ENCODE results near the gene PLCB1. TPM values are rescaled to one million over a fixed set of nuclear protein-coding genes. Genes with fewer than 3 reads are reported as not detected.

The PLCB1 gene
- total RNA-seq, 1 experiment from 2014 or later, result not detected

DNA sequence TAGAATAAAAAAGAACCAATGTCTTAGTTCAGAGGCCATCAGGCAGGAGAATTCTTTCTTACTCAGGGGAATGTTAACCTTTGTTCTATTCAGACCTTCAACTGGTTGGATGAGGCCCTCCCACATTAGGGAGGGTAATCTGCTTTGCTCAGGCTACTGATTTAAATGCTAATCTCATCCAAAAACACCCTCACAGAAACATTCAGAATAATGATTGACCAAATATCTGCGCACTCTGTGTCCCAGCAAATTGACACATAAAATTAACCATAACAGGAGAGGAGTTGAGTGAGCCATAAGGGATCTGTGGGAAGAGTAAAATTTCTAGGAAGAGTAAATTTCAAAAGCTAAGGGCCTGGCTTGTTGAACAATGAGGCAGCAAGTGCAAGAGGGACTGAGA, 702.8 kb downstream of the PLCB1 start:
- no TSS peak for BruUV-seq (replicated peaks)
- no peaks in the 10 kb centered on the region for H4K20me1 ChIP-seq (ENCODE audit: insufficient read depth)
- no peak overlapping the region for H3K4me3 ChIP-seq
- no peaks in the 10 kb centered on the region for H3K4me1 ChIP-seq (replicated peaks; ENCODE audit: insufficient read depth)
- H2AFZ ChIP-seq, result no peak overlapping the region
- H3K4me2 ChIP-seq, result no peak overlapping the region
- no peak for DNase-seq
- no peak overlapping the region for H3K27ac ChIP-seq
- H3K79me2 ChIP-seq (ENCODE audit: low read depth), result no peaks in the 10 kb centered on the region
- TF ChIP-seq, protein P1, sequence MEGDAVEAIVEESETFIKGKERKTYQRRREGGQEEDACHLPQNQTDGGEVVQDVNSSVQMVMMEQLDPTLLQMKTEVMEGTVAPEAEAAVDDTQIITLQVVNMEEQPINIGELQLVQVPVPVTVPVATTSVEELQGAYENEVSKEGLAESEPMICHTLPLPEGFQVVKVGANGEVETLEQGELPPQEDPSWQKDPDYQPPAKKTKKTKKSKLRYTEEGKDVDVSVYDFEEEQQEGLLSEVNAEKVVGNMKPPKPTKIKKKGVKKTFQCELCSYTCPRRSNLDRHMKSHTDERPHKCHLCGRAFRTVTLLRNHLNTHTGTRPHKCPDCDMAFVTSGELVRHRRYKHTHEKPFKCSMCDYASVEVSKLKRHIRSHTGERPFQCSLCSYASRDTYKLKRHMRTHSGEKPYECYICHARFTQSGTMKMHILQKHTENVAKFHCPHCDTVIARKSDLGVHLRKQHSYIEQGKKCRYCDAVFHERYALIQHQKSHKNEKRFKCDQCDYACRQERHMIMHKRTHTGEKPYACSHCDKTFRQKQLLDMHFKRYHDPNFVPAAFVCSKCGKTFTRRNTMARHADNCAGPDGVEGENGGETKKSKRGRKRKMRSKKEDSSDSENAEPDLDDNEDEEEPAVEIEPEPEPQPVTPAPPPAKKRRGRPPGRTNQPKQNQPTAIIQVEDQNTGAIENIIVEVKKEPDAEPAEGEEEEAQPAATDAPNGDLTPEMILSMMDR (conservative IDR thresholded peaks at IDR 0.05), result no peak
- intact Hi-C loops (cut with micrococcal nuclease; ENCODE audit: unreplicated experiment), result no loop called here
- no peaks in the 10 kb centered on the region for H3K36me3 ChIP-seq (ENCODE audit: low read depth)
- ChIA-PET POLR2A (ENCODE audit: unreplicated experiment) (no interaction called here), CTCF (no interaction called here)
- H3F3A ChIP-seq (ENCODE audit: insufficient read depth, low read depth), result no peaks in the 10 kb centered on the region
- H3K9me3 ChIP-seq (ENCODE audit: insufficient read depth, low read depth), result no peaks in the 10 kb centered on the region
- no peaks in the 10 kb centered on the region for H3K9me2 ChIP-seq (ENCODE audit: insufficient read depth)
- H3K27me3 ChIP-seq (ENCODE audit: insufficient read depth, low read depth), result no peaks in the 10 kb centered on the region

DNA sequence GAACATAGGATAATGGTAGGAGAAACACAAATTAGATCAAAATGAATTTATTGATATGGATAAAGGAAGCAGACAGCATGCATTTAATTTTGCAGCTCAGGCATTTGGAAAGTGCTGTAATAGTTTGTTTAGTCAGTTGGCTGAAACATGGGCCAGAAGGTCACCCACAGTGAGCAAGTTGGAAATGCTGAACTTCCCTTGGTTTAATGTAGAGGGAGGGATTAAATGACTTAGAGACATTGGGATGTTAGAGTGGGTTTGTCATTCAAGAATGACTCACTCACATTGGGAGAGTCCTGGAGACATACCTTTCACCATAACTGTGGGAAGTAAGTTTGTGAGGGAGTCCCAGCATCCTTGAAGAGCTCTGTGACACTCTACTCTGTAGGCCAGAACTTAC, 705.3 kb downstream of the PLCB1 start:
- intact Hi-C loops (cut with micrococcal nuclease; ENCODE audit: unreplicated experiment), result no loop called here
- Histone ChIP-seq H3K9me3 (ENCODE audit: insufficient read depth, low read depth) (no peaks in the 10 kb centered on the region), H2AFZ (no peak overlapping the region), H3K36me3 (ENCODE audit: low read depth) (no peaks in the 10 kb centered on the region), H4K20me1 (ENCODE audit: insufficient read depth) (no peaks in the 10 kb centered on the region), H3K79me2 (ENCODE audit: low read depth) (no peaks in the 10 kb centered on the region), H3K27me3 (ENCODE audit: insufficient read depth, low read depth) (no peaks in the 10 kb centered on the region), H3K4me2 (no peak overlapping the region), H3K4me1 (replicated peaks; ENCODE audit: insufficient read depth) (no peaks in the 10 kb centered on the region), H3K27ac (no peak overlapping the region), H3F3A (ENCODE audit: insufficient read depth, low read depth) (no peaks in the 10 kb centered on the region), H3K9me2 (ENCODE audit: insufficient read depth) (no peaks in the 10 kb centered on the region), H3K4me3 (no peak overlapping the region)
- POLR2A ChIA-PET (ENCODE audit: unreplicated experiment), result no interaction called here
- TF ChIP-seq, protein P1 (conservative IDR thresholded peaks at IDR 0.05), result no peak
- no peak for TF ChIP-seq EZH2 (IDR thresholded peaks at IDR 0.05; ENCODE audit: low read depth)
- BruUV-seq (replicated peaks), result no TSS peak
- DNase-seq, result no peak
- CTCF ChIA-PET, result no interaction called here

DNA sequence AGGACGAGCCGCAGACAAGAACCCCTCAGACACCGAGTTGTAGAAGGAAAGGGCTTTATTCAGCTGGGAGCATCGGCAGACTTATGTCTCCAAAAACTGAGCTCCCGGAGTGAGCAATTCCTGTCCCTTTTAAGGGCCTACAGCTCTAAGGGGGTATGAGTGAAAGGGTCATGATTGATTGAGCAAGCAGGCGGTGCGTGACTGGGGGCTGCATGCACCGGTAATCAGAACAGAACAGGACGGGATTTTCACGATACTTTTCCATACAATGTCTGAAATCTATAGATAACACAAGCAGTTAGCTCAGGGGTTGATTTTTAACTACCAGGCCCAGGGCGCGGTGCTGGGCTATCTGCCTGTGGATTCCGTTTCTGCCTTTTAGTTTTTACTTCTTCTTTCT, 710.5 kb downstream of the PLCB1 start:
- Histone ChIP-seq H2AFZ (no peak overlapping the region), H3K4me2 (no peak overlapping the region), H3K9me3 (ENCODE audit: insufficient read depth, low read depth) (no peaks in the 10 kb centered on the region), H3K79me2 (ENCODE audit: low read depth) (no peaks in the 10 kb centered on the region), H3K4me3 (no peak overlapping the region), H3K9me2 (ENCODE audit: insufficient read depth) (no peaks in the 10 kb centered on the region), H3K36me3 (ENCODE audit: low read depth) (no peaks in the 10 kb centered on the region), H3K27ac (no peak overlapping the region), H3K4me1 (replicated peaks; ENCODE audit: insufficient read depth) (no peaks in the 10 kb centered on the region), H3K27me3 (ENCODE audit: insufficient read depth, low read depth) (no peaks in the 10 kb centered on the region), H4K20me1 (ENCODE audit: insufficient read depth) (no peaks in the 10 kb centered on the region), H3F3A (ENCODE audit: insufficient read depth, low read depth) (no peaks in the 10 kb centered on the region)
- no TSS peak for BruUV-seq (replicated peaks)
- TF ChIP-seq, protein P1 (conservative IDR thresholded peaks at IDR 0.05), result no peak
- no peak for TF ChIP-seq EZH2 (IDR thresholded peaks at IDR 0.05; ENCODE audit: low read depth)
- CTCF ChIA-PET, result no interaction called here
- intact Hi-C loops (cut with micrococcal nuclease; ENCODE audit: unreplicated experiment), result no loop called here
- no peak for DNase-seq
- POLR2A ChIA-PET (ENCODE audit: unreplicated experiment), result no interaction called here

Measured in PC-9 (cell line).